Activated naive CD4-positive, alpha-beta T cell treated with anti-CD3 and anti-CD28 coated beads, Interleukin-2, amount 50 U/mL, for 16 hours (primary cell): Measurements from ENCODE around the gene ARHGAP27.
"Not testable (repeated sequence)": the region's sequence is repeated elsewhere in the genome, so short reads cannot be mapped to it uniquely, and the experiment has no call there.

Source experiments
- DNase-seq: peaks from one replicate; pipeline ENCODE4 v3.0.0-alpha.2; 2020

The ARHGAP27 gene

DNA sequence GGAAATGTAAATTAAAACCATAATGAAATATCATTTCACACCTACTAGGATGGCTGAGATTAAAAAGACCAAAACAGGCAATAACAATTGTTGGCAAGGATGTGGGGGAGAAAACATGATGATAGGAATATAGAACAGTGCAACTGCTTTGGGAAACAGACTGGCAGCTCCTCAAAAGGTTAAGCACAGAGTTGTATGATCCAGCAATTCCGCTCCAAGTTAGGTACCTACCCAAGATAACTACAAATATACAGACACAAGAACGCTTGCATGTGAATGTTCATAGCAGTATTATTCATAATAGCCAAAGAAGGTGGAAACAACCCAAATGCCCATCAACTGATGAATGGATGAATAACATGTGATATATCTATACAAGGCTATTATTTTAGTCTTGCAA is 80.8 kb downstream of the ARHGAP27 start:
- no peak for DNase-seq

DNA sequence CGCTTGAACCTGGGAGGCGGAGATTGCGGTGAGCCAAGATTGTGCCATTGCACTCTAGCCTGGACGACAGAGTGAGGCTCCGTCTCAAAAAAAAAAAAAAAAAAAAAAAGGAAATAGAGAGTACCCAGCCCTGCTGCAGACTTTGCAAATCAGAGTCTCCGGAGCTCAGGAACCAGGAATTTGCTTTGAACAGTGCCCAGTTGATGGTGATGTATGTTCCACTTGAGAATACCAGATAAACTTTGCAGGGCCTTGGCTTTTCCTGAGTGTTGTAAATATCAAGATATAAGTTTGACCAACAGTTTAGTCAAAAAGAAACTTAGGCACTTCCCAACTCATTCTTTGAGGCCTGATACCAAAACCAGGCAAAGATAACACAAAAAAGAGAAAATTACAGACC is 85.2 kb downstream of the ARHGAP27 start:
- DNase-seq = no peak

DNA sequence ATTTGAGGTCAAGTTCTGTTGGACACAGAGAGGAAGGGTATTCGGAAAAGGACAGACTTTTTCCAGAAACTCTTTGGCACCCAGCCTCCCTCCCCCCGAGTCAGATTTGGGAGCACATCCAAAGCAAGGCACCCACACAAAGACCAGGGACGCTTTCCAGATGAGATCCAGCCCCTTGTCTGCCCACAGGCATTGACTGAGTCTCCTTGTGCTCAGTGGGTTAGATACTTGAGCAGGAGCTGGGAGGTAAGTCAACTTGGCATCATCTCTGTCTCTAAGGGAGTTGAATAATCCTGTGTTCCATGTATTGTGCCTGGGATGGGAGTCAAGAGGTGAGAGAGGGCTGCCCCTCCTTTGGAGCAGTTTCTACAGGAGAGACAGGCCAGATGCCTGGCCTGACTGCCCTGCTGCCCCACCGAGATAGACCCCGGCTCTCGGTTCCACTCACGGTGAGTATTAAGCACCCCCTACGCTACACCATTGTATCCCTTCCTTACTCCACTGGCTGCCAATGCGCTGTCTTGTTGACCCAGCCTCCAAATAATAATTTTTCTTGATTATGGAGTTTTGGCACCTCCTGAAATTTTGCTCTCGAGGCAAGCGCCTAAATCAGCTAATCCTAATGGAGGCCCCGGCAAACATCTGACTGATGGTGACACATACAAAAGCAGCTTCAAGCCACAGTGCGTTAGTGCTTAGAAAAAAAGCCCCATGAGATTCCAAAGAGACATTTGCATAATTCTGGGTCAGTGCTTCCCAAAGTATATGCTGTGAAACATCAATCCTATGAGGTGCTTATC is 86.3 kb downstream of the ARHGAP27 start:
- DNase-seq = no peak

DNA sequence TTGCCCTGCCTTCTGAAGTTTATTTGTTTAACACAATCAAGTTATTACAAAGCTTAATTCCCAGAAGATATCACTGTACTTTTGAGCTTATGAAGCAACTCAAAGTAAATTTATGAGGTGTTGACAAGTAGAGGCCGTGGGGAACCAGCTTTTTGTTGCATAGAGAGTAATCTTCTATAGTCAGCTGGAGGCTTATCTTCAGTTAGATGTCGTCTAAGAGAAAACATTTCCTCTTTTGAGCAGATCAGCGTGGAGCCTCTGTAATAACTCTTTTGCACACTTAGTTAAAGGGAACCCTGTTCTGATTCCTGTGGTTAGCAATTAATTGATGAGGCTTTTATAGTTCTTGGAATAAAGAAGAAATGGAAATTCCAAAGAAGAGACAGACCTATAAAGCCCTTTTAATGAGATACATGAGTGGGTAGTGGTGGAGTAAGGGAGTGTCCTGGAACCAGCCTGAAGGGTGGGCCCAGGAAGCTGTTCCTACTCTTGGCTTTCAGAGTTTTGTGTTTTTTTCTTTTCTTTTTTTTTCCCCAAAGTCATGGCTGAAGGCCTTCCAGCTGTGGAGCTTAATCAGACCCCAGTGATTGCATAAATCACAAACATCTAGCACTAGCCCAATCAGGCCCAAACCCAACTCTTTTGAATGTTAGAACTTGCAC is 87.0 kb downstream of the ARHGAP27 start:
- no peak for DNase-seq

DNA sequence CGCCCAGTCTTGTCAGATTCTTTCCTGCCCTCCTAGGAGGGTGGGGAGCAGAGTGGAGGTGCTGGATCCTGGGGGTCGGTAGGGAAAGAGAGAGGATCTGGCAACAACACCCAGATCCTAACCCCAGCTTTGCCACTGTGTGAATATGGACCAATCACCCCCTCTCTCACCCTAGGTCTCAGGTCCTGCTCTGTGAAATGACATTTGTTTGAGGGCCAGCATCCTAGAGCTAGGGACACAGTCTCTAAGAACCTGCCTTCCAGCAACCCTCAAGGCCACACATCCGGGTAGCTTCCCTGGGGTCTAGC is 87.5 kb downstream of the ARHGAP27 start:
- no peak for DNase-seq

DNA sequence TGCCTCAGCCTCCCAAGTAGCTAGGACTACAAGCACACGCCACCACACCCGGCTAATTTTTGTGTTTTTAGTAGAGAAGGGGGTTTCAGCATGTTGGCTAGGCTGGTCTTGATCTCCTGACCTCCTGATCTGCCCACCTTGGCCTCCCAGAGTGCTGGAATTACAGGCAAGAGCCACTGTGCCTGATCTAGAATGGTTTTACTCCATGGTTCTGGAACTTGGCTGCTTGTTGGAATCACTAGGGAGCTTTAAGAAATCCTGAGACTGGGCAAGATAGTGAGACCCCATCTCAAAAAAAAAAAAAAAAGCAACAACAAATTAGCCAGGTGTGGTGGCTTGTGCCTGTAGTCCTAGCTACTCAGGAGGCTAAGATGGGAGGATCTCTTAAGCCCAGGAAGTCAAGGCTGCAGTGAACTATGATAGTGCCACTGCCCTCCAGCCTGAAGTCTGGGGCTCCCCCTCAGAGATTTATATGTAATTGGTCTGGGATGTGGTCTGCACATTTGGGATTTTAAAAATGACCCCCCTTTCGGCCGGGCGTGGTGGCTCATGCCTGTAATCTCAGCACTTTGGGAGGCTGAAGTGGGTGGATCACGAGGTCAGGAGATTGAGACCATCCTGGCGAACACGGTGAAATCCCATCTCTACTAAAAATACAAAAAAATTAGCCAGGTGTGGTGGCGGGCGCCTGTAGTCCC is 88.6 kb downstream of the ARHGAP27 start:
- DNase-seq = not testable (repeated sequence)
